GM19099 (cell line): ENCODE data around the gene FMNL3.

ENCODE experiments used
- POLR2A ChIP-seq: IDR thresholded peaks from 3 replicates; pipeline ENCODE4 v1.6.1; 2011; ENCODE audit warnings: low read depth; ENCODE audit not compliant: insufficient read length; ENCODE audit errors: extremely low read depth

Gene FMNL3

DNA sequence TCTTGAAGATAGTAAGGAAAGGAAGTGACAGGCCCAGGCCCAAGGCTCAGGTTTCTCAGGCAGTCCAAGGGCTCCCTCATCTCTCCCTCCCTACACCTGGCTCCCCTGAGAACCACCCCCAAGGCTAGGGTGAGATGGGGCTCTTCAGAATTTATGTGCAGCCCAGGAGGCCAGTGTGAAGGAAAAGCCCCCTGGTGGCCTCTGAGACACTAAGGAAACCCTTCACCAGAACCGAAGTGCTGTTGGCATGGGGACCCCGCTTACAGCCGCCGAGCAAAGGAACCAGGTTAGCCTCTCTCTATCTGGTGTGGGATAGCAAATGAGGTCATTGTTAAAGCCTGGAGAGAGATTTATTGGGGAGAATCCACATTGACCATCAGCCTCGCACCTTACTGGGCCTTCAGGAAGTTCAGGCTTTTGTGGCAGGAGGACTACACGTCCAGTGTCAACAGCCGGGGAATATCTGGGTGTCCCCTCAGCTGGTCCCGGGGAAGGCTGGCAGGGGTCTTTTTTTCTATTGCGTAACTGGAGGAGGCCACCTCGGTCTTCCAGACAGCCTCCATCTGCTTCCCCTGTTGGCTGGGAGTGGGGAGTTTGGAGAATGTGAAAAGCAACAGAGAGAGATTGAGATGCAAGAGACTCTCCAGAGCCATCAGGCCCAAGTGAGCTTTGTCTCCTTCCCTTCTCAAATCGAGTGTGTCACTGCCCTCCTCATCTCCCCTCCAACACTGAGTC is 119.9 kb downstream of the FMNL3 start:
- TF ChIP-seq POLR2A = no peak
